HG03280 (cell line): ENCODE results near the gene CACNB2.

ENCODE experiments used
- ATAC-seq: cut with Tn5 transposase; IDR thresholded peaks from one replicate; pipeline ENCODE4 v1.9.1; 2021; ENCODE audit warnings: mild to moderate bottlenecking, moderate library complexity; ENCODE audit not compliant: unreplicated experiment

CACNB2 gene

DNA sequence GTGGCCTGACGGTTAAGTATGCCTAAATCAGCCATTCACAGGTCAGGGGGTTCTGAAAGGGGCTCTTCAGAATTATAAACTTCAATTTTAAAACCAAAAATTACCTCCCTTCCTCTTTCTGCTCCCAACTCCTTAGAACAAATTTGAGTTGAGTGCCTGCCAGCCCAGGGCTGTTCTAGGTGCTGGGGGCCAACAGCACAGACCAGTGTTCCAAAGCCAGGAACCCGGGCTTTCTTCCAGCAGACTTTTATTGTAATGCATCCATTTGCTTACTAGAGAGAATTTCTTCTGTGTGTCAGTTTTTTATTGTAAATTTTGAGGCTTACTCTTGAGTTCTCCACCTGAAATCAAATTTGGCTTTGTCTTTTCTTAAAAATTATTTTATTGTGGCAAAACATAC is 238.5 kb downstream of the CACNB2 start:
- no peak for ATAC-seq

DNA sequence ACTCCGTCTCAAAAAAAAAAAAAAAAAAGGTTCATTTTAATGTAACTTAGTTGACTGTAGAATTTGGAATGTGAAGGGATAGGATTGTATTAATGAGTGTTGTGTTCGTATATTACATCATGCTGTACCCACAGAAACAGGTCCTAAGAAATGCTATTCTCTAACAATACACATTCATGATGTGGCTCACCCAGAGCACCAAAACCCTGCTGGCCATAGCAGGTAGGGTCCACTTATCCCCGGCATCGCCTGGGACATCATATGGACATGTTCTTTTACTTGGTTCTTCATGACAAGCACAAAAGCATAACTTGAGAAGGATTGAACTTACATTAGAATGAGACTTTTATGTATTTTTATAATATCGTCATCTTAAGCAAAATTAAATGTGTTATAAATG is 241.5 kb downstream of the CACNB2 start:
- no peak for ATAC-seq

DNA sequence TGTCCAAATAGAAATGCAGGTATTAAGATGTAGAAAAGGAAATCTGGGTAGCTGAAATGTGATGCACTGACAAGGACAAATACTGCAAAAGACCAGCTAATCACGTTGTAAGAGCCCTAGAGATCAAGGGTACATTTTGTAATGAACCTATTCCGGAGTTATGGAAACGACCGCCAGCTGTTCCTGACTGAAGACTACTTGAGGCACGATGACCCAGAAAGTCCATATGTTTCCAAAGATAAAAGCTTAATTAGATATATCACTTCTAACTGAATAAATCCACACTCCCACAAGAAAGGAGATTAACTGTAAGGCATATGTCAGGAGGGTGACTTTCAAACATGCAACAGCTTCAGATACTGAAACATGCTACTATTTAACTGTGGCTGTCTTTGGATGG is 257.7 kb downstream of the CACNB2 start:
- no peak for ATAC-seq

DNA sequence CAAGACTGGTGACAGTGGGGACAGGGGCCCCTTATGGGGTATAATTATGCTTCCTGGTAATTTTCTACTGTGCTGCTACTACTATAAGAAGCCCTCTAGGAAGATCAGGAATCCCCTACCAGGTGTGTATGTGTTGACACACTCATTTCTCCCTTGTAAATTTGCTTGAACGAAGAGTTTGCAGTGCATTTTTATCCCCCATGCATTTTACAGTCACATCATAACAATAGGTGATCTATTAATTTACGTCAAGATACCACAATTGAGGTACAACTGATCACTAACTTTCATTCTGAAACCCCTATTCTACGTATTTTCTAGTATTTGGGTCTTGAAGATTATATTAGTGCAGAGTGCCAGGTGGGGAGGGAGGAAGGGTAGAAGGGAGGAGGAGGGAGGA is 258.9 kb downstream of the CACNB2 start:
- peak; percentile 44 for ATAC-seq

DNA sequence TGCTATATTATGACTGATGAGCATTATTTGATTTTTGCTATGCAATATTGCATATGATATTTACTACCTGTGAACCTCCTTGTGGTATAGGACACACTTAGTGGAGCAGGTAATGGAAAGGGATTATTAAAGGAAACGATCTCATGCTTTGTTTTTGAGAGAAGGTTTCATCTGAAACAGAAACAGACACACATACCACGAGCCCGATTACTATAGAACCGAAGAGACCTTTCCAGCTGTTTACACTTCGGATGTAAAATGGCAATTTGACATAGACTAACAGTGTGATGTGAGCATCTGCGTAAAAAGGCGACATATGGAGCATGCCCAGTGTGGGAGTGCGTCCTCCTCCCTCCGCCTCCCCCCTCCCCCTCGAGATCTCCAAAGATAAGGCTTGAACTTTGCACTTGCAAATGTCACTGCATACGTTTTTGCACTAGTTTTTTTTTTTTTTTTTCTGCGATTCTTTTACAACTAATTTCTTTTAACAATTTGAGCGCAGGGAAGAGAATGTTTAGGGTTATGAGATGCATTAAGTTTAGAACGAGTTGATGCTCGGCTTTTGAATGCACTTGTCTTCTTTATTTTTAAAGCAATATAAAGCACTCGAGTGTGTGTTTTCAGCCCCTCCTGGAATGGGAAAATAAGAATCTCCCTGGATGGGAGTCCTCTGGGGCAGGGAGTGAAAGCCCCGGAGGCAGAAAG is 260.1 kb downstream of the CACNB2 start:
- ATAC-seq, result peak; percentile 40

DNA sequence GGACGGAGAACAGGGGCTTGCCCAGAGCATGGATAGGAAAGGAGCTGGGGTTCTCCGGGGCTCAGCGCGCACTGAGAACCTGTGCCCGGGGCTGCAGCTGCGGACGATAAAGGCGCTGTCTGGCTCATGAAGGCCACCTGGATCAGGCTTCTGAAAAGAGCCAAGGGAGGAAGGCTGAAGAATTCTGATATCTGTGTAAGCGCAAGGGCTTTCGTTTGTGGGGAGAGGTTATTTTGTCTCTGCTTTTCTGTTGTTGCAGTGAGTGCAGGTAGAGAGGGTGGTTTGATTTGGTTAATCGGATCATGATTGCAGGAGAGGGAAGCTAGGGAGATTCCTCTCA is 260.7 kb downstream of the CACNB2 start:
- ATAC-seq, result no peak

DNA sequence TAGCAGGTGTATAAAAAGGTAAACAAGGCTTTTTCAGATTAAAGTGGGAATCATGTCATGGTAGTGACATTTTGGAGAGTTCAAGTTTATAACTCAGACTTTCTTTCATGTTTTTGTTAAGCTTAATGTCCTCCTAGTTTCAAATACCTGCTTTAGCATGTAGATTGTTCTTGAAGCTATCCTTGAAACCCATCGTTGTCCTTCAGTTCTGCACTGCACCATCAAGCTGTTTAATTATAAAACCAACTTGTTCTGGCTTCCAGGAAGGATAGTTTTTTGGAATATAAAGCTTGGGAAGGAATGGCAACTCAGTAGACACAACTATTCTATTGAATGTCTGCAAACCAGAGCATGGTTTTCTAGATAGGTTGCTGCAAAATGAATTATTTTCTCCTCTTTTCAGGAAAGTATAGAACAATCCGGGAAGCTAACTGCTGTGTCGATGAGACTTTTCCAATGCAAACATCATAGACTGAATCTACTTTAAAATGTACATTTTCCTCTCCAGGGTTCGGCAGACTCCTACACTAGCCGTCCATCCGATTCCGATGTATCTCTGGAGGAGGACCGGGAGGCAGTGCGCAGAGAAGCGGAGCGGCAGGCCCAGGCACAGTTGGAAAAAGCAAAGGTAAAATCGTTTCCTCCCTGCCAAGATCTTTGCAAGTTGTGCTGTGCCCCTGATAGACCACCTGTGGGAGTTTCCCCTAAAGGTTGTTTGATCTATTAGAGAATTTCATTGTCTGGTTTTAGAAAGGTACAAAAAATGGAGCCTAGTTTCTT is 261.4 kb downstream of the CACNB2 start:
- no peak for ATAC-seq

DNA sequence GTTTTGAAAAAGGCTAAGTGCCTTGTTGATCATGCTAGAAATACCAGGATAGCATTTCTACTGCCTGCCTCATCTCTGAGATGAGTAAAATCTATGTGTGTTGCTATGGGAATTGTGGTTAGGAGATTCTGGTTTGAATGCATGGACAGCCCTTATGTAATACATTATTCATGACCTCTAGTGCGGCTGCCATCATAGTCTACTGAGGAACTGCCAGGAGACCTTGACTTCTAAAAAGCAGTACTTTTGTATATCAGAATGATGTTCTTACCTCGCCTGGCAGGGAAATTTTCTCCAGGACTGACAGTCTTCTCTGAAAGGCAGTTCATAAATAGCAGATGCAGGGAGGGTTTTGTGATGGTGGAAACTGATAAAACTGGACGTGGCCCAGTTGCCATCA is 262.6 kb downstream of the CACNB2 start:
- ATAC-seq, result no peak

DNA sequence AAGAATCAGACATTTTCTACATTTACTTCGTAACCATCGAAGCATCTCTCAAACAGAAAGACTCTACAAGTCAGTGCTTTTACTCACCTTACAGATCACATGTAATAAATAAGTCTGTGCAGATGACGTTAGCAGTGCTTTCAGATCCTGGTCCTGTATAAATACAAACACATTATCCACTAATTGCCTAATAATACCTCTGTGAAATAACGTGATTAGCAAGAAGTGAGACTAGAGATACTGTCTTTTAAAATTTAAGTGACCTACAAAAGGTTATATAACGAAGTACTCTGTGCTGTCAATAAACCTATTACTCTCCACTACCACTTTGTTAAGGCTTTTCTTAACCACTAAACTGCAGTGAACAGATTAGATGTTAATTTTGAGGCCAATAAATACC is 264.3 kb downstream of the CACNB2 start:
- no peak for ATAC-seq

DNA sequence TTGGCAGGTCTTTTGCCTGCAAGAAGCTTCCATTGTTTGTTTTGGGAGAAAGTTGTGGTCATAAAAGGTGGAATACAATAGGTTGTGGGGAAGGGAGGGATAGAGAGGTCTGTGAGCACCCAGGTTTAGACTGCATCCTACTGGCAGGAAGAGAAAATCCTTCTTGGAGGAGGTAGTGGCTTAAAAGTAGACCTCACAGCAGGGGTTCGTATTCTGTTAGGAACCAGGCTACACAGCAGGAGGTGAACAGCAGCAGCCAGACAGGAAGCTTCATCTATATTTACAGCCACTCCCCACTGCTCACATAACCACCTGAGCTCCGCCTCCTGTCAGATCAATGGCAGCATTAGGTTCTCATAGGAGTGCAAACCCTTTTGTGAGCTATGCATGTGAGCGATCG is 265.9 kb downstream of the CACNB2 start:
- no peak for ATAC-seq

DNA sequence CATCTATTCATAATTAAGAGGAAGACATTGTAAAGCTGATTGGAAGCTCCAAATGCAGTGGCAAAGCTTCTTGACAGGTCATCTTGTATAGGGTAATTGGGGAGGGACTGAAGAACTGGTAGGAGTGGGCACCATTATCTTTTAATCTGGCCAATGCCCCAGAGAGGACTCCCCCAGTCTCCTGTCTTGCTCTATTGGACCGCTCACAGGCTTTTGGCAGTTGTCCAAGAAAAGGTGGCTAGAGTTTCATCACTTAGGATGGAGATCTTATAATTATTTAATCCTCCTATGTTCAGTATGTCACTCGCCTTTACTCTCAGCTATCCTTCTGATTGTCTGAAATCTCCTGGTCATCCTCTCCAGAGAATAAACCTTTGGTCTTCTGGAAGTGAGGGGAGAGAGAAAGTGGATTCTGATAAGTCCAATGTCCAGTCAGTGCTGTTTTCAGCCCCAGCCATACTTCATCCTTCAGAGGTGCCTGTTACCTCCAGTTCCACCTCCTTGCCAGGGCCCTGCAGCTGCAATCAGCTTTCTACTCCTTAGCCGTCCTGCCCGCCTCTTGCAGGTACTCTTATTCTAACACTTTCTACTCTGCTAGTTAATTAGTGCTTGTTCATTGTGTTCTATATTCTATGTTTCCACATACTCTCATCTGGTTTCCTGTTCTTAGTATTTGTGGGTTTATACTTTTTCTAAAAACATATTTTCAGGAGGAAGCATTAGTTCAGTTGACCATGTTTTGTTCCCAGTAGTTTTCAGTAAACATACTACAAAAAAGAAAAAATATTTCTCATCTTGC is 269.6 kb downstream of the CACNB2 start:
- no peak for ATAC-seq

DNA sequence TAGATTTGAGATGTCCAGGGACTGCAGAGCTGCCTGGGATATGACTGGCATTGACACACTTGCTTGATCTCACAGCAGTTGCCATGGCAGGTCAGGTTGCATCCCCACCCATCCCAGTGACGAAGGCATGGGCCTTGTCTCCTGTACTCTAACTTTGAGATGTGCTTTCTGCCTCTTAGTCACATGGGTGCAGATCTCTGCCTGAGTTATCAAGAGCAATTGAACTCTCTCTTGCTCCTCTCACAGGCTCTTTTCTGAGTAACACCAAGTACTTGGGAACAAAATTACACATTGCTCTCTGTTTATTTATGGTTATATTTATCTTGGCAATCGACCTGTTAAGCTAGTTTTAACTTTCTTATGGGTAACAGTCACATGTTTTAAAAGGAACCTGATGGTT is 273.8 kb downstream of the CACNB2 start:
- ATAC-seq, result no peak

DNA sequence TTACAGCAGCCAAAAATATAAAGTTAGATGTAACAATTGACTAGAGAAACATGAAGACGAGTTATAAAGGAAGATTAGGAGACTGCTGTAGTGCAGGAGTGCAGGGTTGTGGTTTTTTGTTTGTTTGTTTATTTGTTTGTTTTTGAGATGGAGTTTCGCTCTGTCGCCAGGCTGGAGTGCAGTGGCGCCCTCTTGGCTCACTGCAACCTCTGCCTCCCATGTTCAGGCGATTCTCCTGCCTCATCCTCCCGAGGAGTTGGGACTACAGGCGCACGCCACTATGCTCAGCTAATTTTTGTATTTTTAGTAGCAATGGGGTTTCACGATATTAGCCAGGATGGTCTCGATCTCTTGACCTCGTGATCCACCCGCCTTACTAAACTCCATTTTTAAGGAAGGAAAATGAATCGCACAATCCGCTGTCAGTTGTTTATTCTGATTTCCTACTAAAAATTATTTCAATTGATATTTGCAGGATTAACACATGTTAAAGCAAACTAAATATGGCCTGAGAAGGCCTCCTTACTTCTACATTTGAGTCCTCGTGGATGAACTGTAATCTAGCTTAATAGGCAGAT is 277.8 kb downstream of the CACNB2 start:
- ATAC-seq, result no peak

DNA sequence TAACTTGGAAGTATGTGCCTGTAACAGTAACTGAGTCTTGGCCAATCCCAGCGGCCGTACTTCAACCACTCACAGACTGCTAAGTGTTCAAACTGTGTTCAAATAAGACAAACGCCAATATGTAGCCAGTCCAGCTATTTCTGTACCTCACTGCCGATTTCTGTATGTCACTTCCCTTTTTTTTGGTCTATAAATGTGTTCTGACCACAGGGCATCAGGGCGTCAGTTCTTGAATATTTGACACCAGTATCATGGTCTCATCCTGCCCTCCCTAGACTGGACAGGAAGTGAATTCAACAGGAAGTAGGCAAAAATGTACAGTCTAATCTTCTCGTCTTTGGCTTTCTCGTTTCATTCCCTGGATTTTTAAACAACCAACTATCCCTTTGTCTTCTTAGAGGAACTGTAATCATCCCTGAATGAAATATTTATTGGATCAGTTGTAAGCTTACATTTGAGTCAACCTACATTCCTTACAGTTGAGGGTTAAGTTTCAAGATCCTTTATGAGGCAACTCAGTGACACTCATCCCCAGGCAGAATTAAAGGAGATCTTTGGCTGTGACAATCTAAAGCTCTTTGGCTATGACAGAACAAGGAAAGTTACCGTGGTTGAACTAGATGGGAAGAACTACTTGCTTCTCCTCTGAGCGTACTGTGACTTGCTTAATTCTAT is 278.5 kb downstream of the CACNB2 start:
- ATAC-seq, result no peak

DNA sequence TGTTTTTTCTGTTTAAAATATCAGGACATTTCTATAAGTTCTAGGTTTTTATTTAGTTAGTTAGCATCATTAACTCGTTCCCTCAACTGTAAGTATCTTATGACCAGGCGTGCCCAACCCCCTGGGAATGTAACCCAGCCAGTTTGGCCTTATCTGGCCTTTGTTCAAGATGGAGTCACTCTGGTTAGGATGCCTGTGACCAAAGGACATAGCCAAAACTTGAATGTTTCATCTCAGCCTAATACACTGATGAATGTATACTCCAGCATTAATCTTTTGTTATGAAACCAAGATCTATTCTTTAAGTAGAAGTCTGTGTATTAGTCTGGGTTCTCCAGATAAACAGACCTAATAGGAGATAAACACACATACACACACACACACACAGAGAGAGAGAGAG is 279.7 kb downstream of the CACNB2 start:
- no peak for ATAC-seq

DNA sequence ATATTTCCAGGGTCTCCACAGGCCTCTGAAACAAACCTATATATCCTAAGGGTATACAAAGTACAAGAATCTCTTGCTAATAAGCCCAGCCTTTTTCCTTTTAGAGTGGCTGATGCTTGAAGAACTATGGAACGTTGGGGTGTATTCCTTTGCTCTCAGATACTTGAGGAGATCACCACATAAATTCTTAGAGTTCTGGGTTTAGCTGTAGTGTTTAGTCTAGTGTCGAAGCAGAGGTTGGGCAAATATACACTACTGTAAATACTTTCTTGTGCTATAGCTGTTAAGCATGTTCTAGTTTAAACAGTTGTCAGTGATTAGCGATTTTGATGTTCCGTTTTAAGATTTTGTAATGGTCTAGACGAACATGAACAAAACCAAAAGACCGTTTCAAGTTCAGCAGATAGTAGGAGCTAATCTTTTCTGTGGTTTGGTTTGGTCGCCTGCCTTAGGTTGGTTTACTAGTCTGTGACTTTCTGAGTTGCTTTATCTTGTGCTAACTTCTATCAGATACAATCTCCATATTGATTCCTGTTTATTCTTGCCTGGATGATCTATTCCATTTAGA is 281.6 kb downstream of the CACNB2 start:
- ATAC-seq, result no peak

DNA sequence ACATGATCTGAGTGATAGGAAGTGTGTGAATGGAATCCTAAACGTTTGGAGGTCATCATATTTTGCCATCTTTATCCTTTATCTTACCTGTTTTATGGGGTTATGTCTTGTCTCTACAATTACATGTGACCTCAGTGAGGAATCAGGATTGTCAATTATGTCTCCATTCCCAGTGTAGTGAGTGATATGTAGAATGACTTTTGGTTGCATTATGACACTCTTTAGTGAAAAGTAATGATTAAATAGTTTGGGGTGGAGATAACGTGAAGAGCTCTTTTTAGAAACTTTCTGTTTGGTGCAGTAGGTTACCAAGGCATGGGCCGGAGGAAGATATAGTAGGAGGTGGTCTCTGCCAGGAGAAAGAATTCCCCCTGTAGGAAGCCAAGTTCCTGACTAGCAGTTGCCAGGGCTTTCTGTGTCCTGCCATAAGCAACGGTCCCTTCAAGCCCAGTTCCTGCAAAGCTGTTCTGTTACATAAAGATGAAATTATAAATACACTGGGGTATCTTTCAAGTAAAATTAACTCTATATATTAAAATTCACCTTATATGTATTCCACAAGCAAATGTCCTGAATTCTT is 282.9 kb downstream of the CACNB2 start:
- ATAC-seq, result no peak

DNA sequence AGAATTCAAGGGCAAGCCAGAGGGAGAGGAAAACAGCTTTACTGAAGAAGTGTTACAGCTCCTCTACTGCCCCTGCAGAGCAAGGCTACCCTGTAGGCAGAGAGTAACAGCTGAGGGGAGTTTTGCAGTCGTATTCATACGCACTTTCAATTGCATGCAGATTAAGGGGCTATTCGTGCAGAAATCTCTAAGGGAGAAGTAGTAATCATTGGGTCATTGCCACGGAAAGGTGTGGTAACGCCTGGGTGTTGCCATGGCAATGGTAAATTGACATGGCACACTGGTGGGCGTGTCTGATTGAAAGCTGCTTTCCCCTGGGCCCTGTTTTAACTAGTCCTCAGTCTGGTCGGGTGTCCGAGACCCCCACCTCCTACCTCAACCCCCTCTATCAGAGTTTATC is 284.0 kb downstream of the CACNB2 start:
- ATAC-seq, result no peak

DNA sequence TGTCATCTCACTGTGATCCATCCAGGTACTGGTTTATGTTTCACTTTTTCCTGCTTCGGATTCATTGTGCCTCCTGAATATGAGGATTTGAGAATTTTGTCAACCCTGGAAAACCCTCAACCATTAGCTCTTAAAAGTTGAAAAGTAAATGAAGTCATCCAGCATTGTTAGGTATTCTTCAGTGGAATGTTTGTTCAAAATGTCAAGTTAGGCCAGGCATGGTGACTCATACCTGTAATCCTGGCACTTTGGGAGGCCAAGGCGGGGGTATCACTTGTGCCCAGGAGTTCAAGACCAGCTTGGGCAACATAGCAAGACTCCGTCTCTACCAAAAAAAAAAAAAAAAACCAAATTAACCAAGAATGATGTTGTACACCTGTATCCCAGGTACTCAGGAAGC is 289.1 kb downstream of the CACNB2 start:
- no peak for ATAC-seq

DNA sequence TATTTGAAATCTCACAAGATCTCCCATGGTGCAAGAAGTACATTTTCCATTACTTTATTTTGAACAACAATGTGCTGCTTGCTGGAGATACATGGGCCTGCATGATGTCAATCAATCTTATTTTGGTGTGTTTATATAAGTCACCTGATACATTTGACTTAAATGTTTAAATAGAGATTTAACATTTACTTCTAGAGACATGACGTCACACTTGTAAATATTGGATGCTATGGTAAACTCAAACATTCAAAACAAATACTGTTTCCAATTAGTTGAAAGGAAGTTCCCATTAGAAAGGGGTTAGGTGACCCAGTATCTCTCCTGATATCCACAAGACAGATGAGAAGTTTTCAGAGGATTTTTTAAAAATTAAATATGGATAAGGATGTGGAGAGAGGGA is 296.7 kb downstream of the CACNB2 start:
- ATAC-seq, result no peak
